ENCODE measurements around the gene PRR14. TPM values are rescaled to one million over a fixed set of nuclear protein-coding genes. Genes with fewer than 3 reads are reported as not detected.

Gene PRR14
- total RNA-seq, 1 donor from 2014 or later, result 27.3 TPM

- Histone ChIP-seq H2AFZ (ENCODE audit: low read depth, low read length) (no peak overlapping the region), H3K9me3 (ENCODE audit: insufficient read depth, low read depth, low read length) (no peaks in the 10 kb centered on the region), H3K4me1 (ENCODE audit: insufficient read depth, low read length) (peaks cover 3% of the 10 kb centered on the region), H3K27me3 (ENCODE audit: insufficient read depth, low read length) (no peaks in the 10 kb centered on the region), H3K4me2 (ENCODE audit: low read length) (no peak overlapping the region), H3K27ac (ENCODE audit: low read depth, low read length) (no peak overlapping the region), H3K36me3 (ENCODE audit: insufficient read depth, low read length) (no peaks in the 10 kb centered on the region), H3K4me3 (ENCODE audit: insufficient read depth, low read depth, low read length) (no peak overlapping the region), H3K79me2 (ENCODE audit: insufficient read depth, low read length) (peaks cover 11% of the 10 kb centered on the region), H4K20me1 (ENCODE audit: insufficient read depth, low read length) (no peaks in the 10 kb centered on the region), H3K9ac (ENCODE audit: low read length) (no peak overlapping the region)
- no peaks in the 10 kb centered on the region for H3K9me3 Mint-ChIP-seq (ENCODE audit: unreplicated experiment)
- DNase-seq (ENCODE audit: low read depth), result no peak
- no peak for FAIRE-seq
- H3K4me3 Mint-ChIP-seq (ENCODE audit: unreplicated experiment), result no peak overlapping the region
- H3K4me1 Mint-ChIP-seq (ENCODE audit: low read depth, unreplicated experiment), result peaks cover 3% of the 10 kb centered on the region
- H3K27ac Mint-ChIP-seq (ENCODE audit: unreplicated experiment), result no peak overlapping the region
- peaks cover 6% of the 10 kb centered on the region for H3K27me3 Mint-ChIP-seq (ENCODE audit: low read depth, unreplicated experiment)
- no peak for TF ChIP-seq EZH2 (IDR thresholded peaks at IDR 0.05; ENCODE audit: insufficient read depth, low read length)
- peak; percentile 58 for TF ChIP-seq CTCF (IDR thresholded peaks at IDR 0.05; ENCODE audit: insufficient read depth, low read depth, low read length)
- no peaks in the 10 kb centered on the region for H3K36me3 Mint-ChIP-seq (ENCODE audit: low read depth, unreplicated experiment)
Measured at GRCh38 chr16:30637944-30638343, 12.8 kb upstream of the PRR14 start.

- Mint-ChIP-seq H3K27me3 (ENCODE audit: low read depth, unreplicated experiment) (peaks cover 15% of the 10 kb centered on the region), H3K36me3 (ENCODE audit: low read depth, unreplicated experiment) (no peaks in the 10 kb centered on the region), H3K4me1 (ENCODE audit: low read depth, unreplicated experiment) (no peaks in the 10 kb centered on the region), H3K9me3 (ENCODE audit: unreplicated experiment) (no peaks in the 10 kb centered on the region), H3K4me3 (ENCODE audit: unreplicated experiment) (no peak overlapping the region), H3K27ac (ENCODE audit: unreplicated experiment) (no peak overlapping the region)
- FAIRE-seq (no peak), DNase-seq (ENCODE audit: low read depth) (no peak)
- Histone ChIP-seq H3K27ac (ENCODE audit: low read depth, low read length) (no peak overlapping the region), H3K36me3 (ENCODE audit: insufficient read depth, low read length) (no peaks in the 10 kb centered on the region), H3K79me2 (ENCODE audit: insufficient read depth, low read length) (no peaks in the 10 kb centered on the region), H3K4me2 (ENCODE audit: low read length) (no peak overlapping the region), H3K27me3 (ENCODE audit: insufficient read depth, low read length) (no peaks in the 10 kb centered on the region), H3K4me1 (ENCODE audit: insufficient read depth, low read length) (no peaks in the 10 kb centered on the region), H4K20me1 (ENCODE audit: insufficient read depth, low read length) (no peaks in the 10 kb centered on the region), H2AFZ (ENCODE audit: low read depth, low read length) (no peak overlapping the region), H3K4me3 (ENCODE audit: insufficient read depth, low read depth, low read length) (no peak overlapping the region), H3K9me3 (ENCODE audit: insufficient read depth, low read depth, low read length) (no peaks in the 10 kb centered on the region), H3K9ac (ENCODE audit: low read length) (no peak overlapping the region)
- TF ChIP-seq EZH2 (IDR thresholded peaks at IDR 0.05; ENCODE audit: insufficient read depth, low read length), result no peak
- no peak for TF ChIP-seq CTCF (IDR thresholded peaks at IDR 0.05; ENCODE audit: insufficient read depth, low read depth, low read length)
Measured at GRCh38 chr16:30641378-30641982, 9.3 kb upstream of the PRR14 start.

- no peak for TF ChIP-seq EZH2 (IDR thresholded peaks at IDR 0.05; ENCODE audit: insufficient read depth, low read length)
- DNase-seq (ENCODE audit: low read depth), result no peak
- Histone ChIP-seq H3K9ac (ENCODE audit: low read length) (no peak overlapping the region), H3K79me2 (ENCODE audit: insufficient read depth, low read length) (no peaks in the 10 kb centered on the region), H2AFZ (ENCODE audit: low read depth, low read length) (no peak overlapping the region), H3K9me3 (ENCODE audit: insufficient read depth, low read depth, low read length) (no peaks in the 10 kb centered on the region), H3K4me2 (ENCODE audit: low read length) (no peak overlapping the region), H3K4me3 (ENCODE audit: insufficient read depth, low read depth, low read length) (no peak overlapping the region), H3K4me1 (ENCODE audit: insufficient read depth, low read length) (no peaks in the 10 kb centered on the region), H4K20me1 (ENCODE audit: insufficient read depth, low read length) (no peaks in the 10 kb centered on the region), H3K27ac (ENCODE audit: low read depth, low read length) (no peak overlapping the region), H3K36me3 (ENCODE audit: insufficient read depth, low read length) (no peaks in the 10 kb centered on the region), H3K27me3 (ENCODE audit: insufficient read depth, low read length) (no peaks in the 10 kb centered on the region)
- H3K4me3 Mint-ChIP-seq (ENCODE audit: unreplicated experiment), result no peak overlapping the region
- no peak for FAIRE-seq
- H3K4me1 Mint-ChIP-seq (ENCODE audit: low read depth, unreplicated experiment), result no peaks in the 10 kb centered on the region
- H3K9me3 Mint-ChIP-seq (ENCODE audit: unreplicated experiment), result no peaks in the 10 kb centered on the region
- no peak overlapping the region for H3K27ac Mint-ChIP-seq (ENCODE audit: unreplicated experiment)
- peaks cover 15% of the 10 kb centered on the region for H3K27me3 Mint-ChIP-seq (ENCODE audit: low read depth, unreplicated experiment)
- H3K36me3 Mint-ChIP-seq (ENCODE audit: low read depth, unreplicated experiment), result no peaks in the 10 kb centered on the region
Measured at GRCh38 chr16:30644334-30644830, 6.4 kb upstream of the PRR14 start.

Data from astrocyte (in vitro differentiated cells and primary cell).